Liver (tissue), 9 donors: ENCODE data around the gene ZNF600. TPM values are rescaled to one million over a fixed set of nuclear protein-coding genes. Genes with fewer than 3 reads are reported as not detected.
"Not testable (repeated sequence)": the region's sequence is repeated elsewhere in the genome, so short reads cannot be mapped to it uniquely, and the experiment has no call there.

Experiments
- DNase-seq: peaks from one replicate; pipeline ENCODE4 v3.0.0-alpha.2; 2017; ENCODE audit warnings: low spot score
- H3K27ac ChIP-seq, 2 donors: one replicate each; pipeline ENCODE4 v1.7.0; 2013; ENCODE audit warnings: inconsistent platforms in 2 of 2, low read length in 2 of 2, control low read depth in 1 of 2, low read depth in 1 of 2, mild to moderate bottlenecking in 1 of 2
- H3K27me3 ChIP-seq, 4 donors: one replicate each; pipeline versions ENCODE4 v1.6.1 to v1.7.0; 2013; ENCODE audit warnings: low read length in 3 of 4, inconsistent platforms in 1 of 4, mild to moderate bottlenecking in 1 of 4, moderate library complexity in 1 of 4; ENCODE audit not compliant: control insufficient read depth in 4 of 4, insufficient read depth in 4 of 4
- H3K36me3 ChIP-seq, 4 donors: one replicate each; pipeline versions ENCODE4 v1.6.1 to v1.7.0; 2013; ENCODE audit warnings: low read length in 3 of 4, mild to moderate bottlenecking in 3 of 4, low read depth in 1 of 4, moderate library complexity in 1 of 4; ENCODE audit not compliant: control insufficient read depth in 4 of 4, insufficient read depth in 3 of 4
- H3K4me1 ChIP-seq, 4 donors: one replicate each; pipeline versions ENCODE4 v1.6.1 to v1.7.0; 2013; ENCODE audit warnings: low read length in 3 of 4, mild to moderate bottlenecking in 3 of 4, moderate library complexity in 1 of 4; ENCODE audit not compliant: control insufficient read depth in 4 of 4, insufficient read depth in 4 of 4
- H3K4me3 ChIP-seq, 3 donors: one replicate each; pipeline versions ENCODE4 v1.6.1 to v1.7.0; 2013; ENCODE audit warnings: low read length in 3 of 3, control low read depth in 1 of 3, low read depth in 1 of 3, mild to moderate bottlenecking in 1 of 3
- H3K9ac ChIP-seq, 2 donors: one replicate each; pipeline ENCODE4 v1.7.0; 2013; ENCODE audit warnings: low read length in 2 of 2, mild to moderate bottlenecking in 2 of 2, moderate library complexity in 2 of 2, control low read depth in 1 of 2, low read depth in 1 of 2
- H3K9me3 ChIP-seq, 4 donors: one replicate each; pipeline versions ENCODE4 v1.6.1 to v1.7.0; 2013; ENCODE audit warnings: low read length in 3 of 4; ENCODE audit not compliant: control insufficient read depth in 4 of 4
- ATF3 ChIP-seq: IDR thresholded peaks from 2 replicates; pipeline ENCODE4 v1.6.1; 2016; ENCODE audit warnings: antibody characterized with exemption
- CTCF ChIP-seq: fragments of 150-350 bp; IDR thresholded peaks from 2 replicates; pipeline ENCODE4 v1.5.1; 2017; ENCODE audit warnings: improper control_type of control experiment, low read depth, low read length; ENCODE audit not compliant: missing input control
- EGR1 ChIP-seq, 2 donors: IDR thresholded peaks; 2 replicates each; pipeline ENCODE4 v1.6.1; 2016 to 2018; ENCODE audit warnings: antibody characterized with exemption in 2 of 2, low read depth in 2 of 2
- FOXA1 ChIP-seq: IDR thresholded peaks from 2 replicates; pipeline ENCODE4 v1.6.1; 2016; ENCODE audit warnings: antibody characterized with exemption
- FOXA2 ChIP-seq: IDR thresholded peaks from 2 replicates; pipeline ENCODE4 v1.6.1; 2016; ENCODE audit warnings: antibody characterized with exemption
- GABPA ChIP-seq, 2 donors: IDR thresholded peaks in 1 of 2; conservative IDR thresholded peaks in 1 of 2; 2 replicates each; pipeline ENCODE4 v1.6.1; 2016; ENCODE audit warnings: antibody characterized with exemption in 2 of 2, mild to moderate bottlenecking in 1 of 2, moderate library complexity in 1 of 2
- HNF4A ChIP-seq, 2 donors: conservative IDR thresholded peaks; 2 replicates each; pipeline ENCODE4 v1.6.1; 2016; ENCODE audit warnings: antibody characterized with exemption in 2 of 2, mild to moderate bottlenecking in 2 of 2
- HNF4G ChIP-seq: IDR thresholded peaks from 2 replicates; pipeline ENCODE4 v1.6.1; 2016; ENCODE audit warnings: antibody characterized with exemption
- JUND ChIP-seq, 2 donors: IDR thresholded peaks; 2 replicates each; pipeline ENCODE4 v1.6.1; 2016; ENCODE audit warnings: antibody characterized with exemption in 2 of 2
- NR2F2 ChIP-seq: IDR thresholded peaks from 2 replicates; pipeline ENCODE4 v1.6.1; 2016; ENCODE audit warnings: antibody characterized with exemption
- RAD21 ChIP-seq, 2 donors: IDR thresholded peaks; 2 replicates each; pipeline ENCODE4 v1.6.1; 2016; ENCODE audit warnings: antibody characterized with exemption in 2 of 2, mild to moderate bottlenecking in 2 of 2
- REST ChIP-seq: IDR thresholded peaks from 2 replicates; pipeline ENCODE4 v1.6.1; 2016; ENCODE audit warnings: antibody characterized with exemption, mild to moderate bottlenecking
- RXRA ChIP-seq, 2 donors: IDR thresholded peaks; 2 replicates each; pipeline ENCODE4 v1.6.1; 2017 to 2018; ENCODE audit warnings: antibody characterized with exemption in 2 of 2, mild to moderate bottlenecking in 1 of 2
- SP1 ChIP-seq: IDR thresholded peaks from 2 replicates; pipeline ENCODE4 v1.6.1; 2018; ENCODE audit warnings: antibody characterized with exemption, mild to moderate bottlenecking
- TAF1 ChIP-seq: conservative IDR thresholded peaks from 2 replicates; pipeline ENCODE4 v1.6.1; 2016; ENCODE audit warnings: antibody characterized with exemption, mild to moderate bottlenecking
- YY1 ChIP-seq: IDR thresholded peaks from 2 replicates; pipeline ENCODE4 v1.6.1; 2016; ENCODE audit warnings: antibody characterized with exemption, mild to moderate bottlenecking
- ZBTB33 ChIP-seq: IDR thresholded peaks from 2 replicates; pipeline ENCODE4 v1.6.1; 2016; ENCODE audit warnings: antibody characterized with exemption
- WGBS: extraction: QIAGEN DNeasy Blood & Tissue Kit; methylation state at CpG from one replicate; pipeline ENCODE4 v1.1.7; 2013; 5-methylcytosine and 5-hydroxymethylcytosine counted together
- polyA plus RNA-seq, 2 donors: library from polyadenylated mRNA; stranded (reverse) in 1 of 2; unstranded in 1 of 2; fragments of 200-250 nt in 1 of 2; fragments of >200 nt in 1 of 2; fragmentation: Nextera tagmentation in 1 of 2; extraction: Ambion mirVana in 1 of 2; gene quantifications; one replicate each; pipeline versions ENCODE4 v1.2.1 to v1.2.3, GENCODE V29; 2013 to 2015
- total RNA-seq, 2 donors: library from RNA; depleted of rRNA; stranded (reverse); fragments of >200 nt; gene quantifications; one replicate each; pipeline ENCODE4 v1.2.3, GENCODE V29; 2014
- TF ChIP-seq, protein P1 (sequence below): IDR thresholded peaks from 2 replicates; pipeline ENCODE4 v1.6.1; 2016; ENCODE audit warnings: antibody characterized with exemption
- donor health status: healthy.
- donor health status: healthy.
- donor health status: healthy.
- donor health status: healthy.
- donor health status: healthy.

ZNF600 gene
- total and polyA plus RNA-seq, 4 donors: 1.4 to 2.1 (median 1.6) TPM

DNA sequence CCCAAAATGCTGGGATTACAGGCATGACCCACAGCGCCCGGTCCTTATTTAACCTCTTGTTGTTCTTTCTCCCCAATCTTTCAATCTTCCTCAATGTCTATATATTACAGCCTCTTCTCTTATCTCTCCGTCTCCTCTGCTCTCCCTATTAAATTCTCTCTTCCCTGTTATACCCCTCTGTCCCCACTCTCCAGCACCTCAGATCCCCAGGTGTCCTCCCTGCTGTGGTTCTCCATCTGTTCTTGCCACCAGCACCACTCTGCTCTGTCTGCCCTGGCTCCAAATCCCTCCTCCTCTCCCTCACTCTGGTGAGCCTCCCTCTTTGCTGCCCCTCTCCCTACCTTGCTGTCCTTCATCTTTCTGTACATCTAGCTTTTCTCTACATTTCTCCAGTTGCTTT lies 1.1 kb downstream of the ZNF600 start:
- TF ChIP-seq ZBTB33: no peak
- no peak for TF ChIP-seq HNF4A (conservative IDR thresholded peaks at IDR 0.05)
- no peak for TF ChIP-seq JUND (IDR thresholded peaks at IDR 0.05)
- no peak for TF ChIP-seq SP1
- TF ChIP-seq FOXA1: no peak
- TF ChIP-seq RAD21 (IDR thresholded peaks at IDR 0.05): no peak
- TF ChIP-seq, protein P1, sequence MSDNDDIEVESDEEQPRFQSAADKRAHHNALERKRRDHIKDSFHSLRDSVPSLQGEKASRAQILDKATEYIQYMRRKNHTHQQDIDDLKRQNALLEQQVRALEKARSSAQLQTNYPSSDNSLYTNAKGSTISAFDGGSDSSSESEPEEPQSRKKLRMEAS: no peak
- no peak for TF ChIP-seq ATF3
- no peak for TF ChIP-seq GABPA (IDR thresholded peaks at IDR 0.05 in 1 of 2, conservative IDR thresholded peaks at IDR 0.05 in 1 of 2)
- no peak for TF ChIP-seq CTCF
- no peak for TF ChIP-seq EGR1 (IDR thresholded peaks at IDR 0.05; ENCODE audit: low read depth in 2 of 2)
- TF ChIP-seq RXRA (IDR thresholded peaks at IDR 0.05): no peak
- no peak for TF ChIP-seq FOXA2
- TF ChIP-seq YY1: no peak
- TF ChIP-seq TAF1: no peak
- TF ChIP-seq HNF4G: no peak
- TF ChIP-seq REST: no peak
- TF ChIP-seq NR2F2: no peak
- no peaks in the 10 kb centered on the region for H3K27me3 ChIP-seq
- H3K4me1 ChIP-seq: peaks cover 3 to 10% (median 5%) of the 10 kb centered on the region in 4 donors
- 94% methylated on average over 3 of the region's 3 CpGs for WGBS
- H3K27ac ChIP-seq: no peak overlapping the region
- no peak overlapping the region for H3K9ac ChIP-seq
- H3K36me3 ChIP-seq: peaks cover 0 to 6% (median under 1%) of the 10 kb centered on the region in 4 donors
- no peak overlapping the region for H3K4me3 ChIP-seq
- DNase-seq: no peak
- H3K9me3 ChIP-seq: peaks cover 0 to 30% (median 12%) of the 10 kb centered on the region in 4 donors

- DNase-seq, H3K27ac ChIP-seq, H3K27me3 ChIP-seq, H3K9ac ChIP-seq, H3K4me3 ChIP-seq: not testable (repeated sequence)
- Histone ChIP-seq H3K36me3 (peaks cover 3 to 17% (median 9%) of the 10 kb centered on the region in 4 donors), H3K9me3 (peaks cover 3 to 13% (median 9%) of the 10 kb centered on the region in 4 donors), H3K4me1 (peaks cover 3 to 10% (median 5%) of the 10 kb centered on the region in 4 donors)
- 95% methylated on average over 2 of the region's 2 CpGs for WGBS
These were observed 3.7 kb downstream of the ZNF600 start for GRCh38 chr19:52782864-52783263.
